Sigmoid colon (tissue), 7 donors: ENCODE results near the gene MECP2. TPM values are rescaled to one million over a fixed set of nuclear protein-coding genes. Genes with fewer than 3 reads are reported as not detected.
"Not testable (repeated sequence)": the region's sequence is repeated elsewhere in the genome, so short reads cannot be mapped to it uniquely, and the experiment has no call there.

Source experiments
- DNase-seq: peaks from one replicate; pipeline ENCODE4 v3.0.0-alpha.2; 2019
- H3K27ac ChIP-seq, 4 donors: fragments of 200-600 bp; sonication (generic); one replicate each; pipeline ENCODE4 v1.5.1; 2016 to 2019; ENCODE audit warnings: mild to moderate bottlenecking in 1 of 4
- H3K27me3 ChIP-seq, 3 donors: fragments of 200-600 bp; sonication (generic); one replicate each; pipeline ENCODE4 v1.5.1; 2019; ENCODE audit warnings: mild to moderate bottlenecking in 1 of 3
- H3K36me3 ChIP-seq, 4 donors: fragments of 200-600 bp; sonication (generic); one replicate each; pipeline ENCODE4 v1.5.1; 2016 to 2019
- H3K4me1 ChIP-seq, 4 donors: fragments of 200-600 bp; sonication (generic); one replicate each; pipeline ENCODE4 v1.5.1; 2017 to 2019
- H3K4me3 ChIP-seq, 4 donors: fragments of 200-600 bp; sonication (generic); one replicate each; pipeline ENCODE4 v1.5.1; 2017 to 2019; ENCODE audit warnings: mild to moderate bottlenecking in 2 of 4, moderate library complexity in 1 of 4
- H3K9me3 ChIP-seq, 4 donors: fragments of 200-600 bp in 3 of 4; sonication (generic) in 3 of 4; one replicate each; pipeline versions ENCODE4 v1.5.1 to v1.6.1; 2013 to 2019
- CTCF ChIP-seq, 4 experiments: fragments of 450-650 bp in 3 of 4; fragments of 200-600 bp in 1 of 4; IDR thresholded peaks; one replicate each; pipeline ENCODE4 v1.5.1; 2016 to 2019; ENCODE audit warnings: antibody characterized with exemption in 4 of 4, mild to moderate bottlenecking in 3 of 4, moderate library complexity in 2 of 4
- EP300 ChIP-seq, 4 donors: sonication (generic); formaldehyde crosslinking; IDR thresholded peaks; one replicate each; pipeline ENCODE4 v1.6.1; 2017; ENCODE audit warnings: antibody characterized with exemption in 4 of 4
- POLR2A ChIP-seq, 2 donors: fragments of 450-650 bp; IDR thresholded peaks; one replicate each; pipeline ENCODE4 v1.6.1; 2016; ENCODE audit warnings: antibody characterized with exemption in 2 of 2, mild to moderate bottlenecking in 2 of 2, moderate library complexity in 2 of 2
- POLR2AphosphoS5 ChIP-seq, 4 donors: sonication (generic); formaldehyde crosslinking; IDR thresholded peaks; one replicate each; pipeline ENCODE4 v1.6.1; 2017; ENCODE audit warnings: antibody characterized with exemption in 4 of 4
- WGBS, 2 donors: extraction: QIAGEN DNeasy Blood & Tissue Kit; methylation state at CpG; one replicate each; pipeline ENCODE4 v1.1.7; 2013; 5-methylcytosine and 5-hydroxymethylcytosine counted together
- intact Hi-C: fragments of 100-400 bp; cut with DNase I; formaldehyde crosslinking; loops from one replicate; pipeline ENCODE4 v1.15.1; 2023
- polyA plus RNA-seq, 3 donors: library from polyadenylated mRNA; stranded (reverse); fragments of 200-250 nt; gene quantifications; one replicate each; pipeline ENCODE4 v1.2.3, GENCODE V29; 2013
- total RNA-seq, 4 donors: library from RNA; depleted of rRNA; stranded (reverse); fragments of >200 nt; gene quantifications; one replicate each; pipeline ENCODE4 v1.1.0, GENCODE V29; 2016
- donor health status: healthy with polysubstance abuse.
- donor health status: Bipolar disorder and iron deficiency.
- donor health status: healthy.

The MECP2 gene
- total and polyA plus RNA-seq, 7 donors = 14.4 to 57.9 (median 43.9) TPM

DNA sequence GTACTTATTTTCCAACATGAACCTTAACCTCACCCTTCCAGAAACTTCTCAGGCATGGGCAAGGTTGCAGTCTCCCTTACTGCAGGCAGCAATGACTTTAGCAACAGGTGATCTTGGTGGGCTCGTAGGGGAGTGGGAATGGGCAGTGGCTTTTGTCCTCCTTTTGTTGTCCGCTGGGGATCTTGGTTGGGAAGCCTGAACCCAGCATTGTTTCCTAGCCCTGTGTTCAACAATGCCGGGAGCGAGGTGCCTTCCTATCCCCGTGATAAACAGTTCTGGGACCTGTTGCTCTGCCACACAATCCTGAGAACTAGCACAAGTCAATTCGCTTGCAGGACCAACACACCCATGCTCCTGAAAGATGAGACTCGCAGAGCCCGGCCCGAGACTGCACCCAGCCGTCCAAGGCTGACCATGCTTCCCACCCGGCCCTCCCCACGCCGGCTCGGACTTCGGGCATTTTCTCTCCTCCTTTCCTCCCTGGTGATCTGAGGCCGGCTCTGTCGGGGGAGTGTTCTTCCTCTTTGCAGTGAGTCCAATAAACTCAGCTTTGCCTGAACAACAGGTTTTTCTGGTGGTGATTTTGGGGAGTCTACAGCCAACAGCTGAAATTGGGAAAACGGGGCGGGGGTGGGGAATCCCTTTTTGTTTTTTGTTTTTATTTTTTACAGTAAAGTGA lies 98.0 kb downstream of the MECP2 start:
- H3K27ac ChIP-seq = no peak overlapping the region
- no peaks in the 10 kb centered on the region for H3K27me3 ChIP-seq
- H3K4me3 ChIP-seq = no peak overlapping the region
- 20 to 55% methylated on average over 19 of the region's 19 CpGs for WGBS, 2 donors
- intact Hi-C loops = no loop called here
- H3K4me1 ChIP-seq = peaks cover 0 to 4% (median 0%) of the 10 kb centered on the region in 4 donors
- TF ChIP-seq POLR2AphosphoS5 (IDR thresholded peaks at IDR 0.05) = no peak
- no peak for TF ChIP-seq EP300 (IDR thresholded peaks at IDR 0.05)
- no peak for TF ChIP-seq POLR2A (IDR thresholded peaks at IDR 0.05)
- TF ChIP-seq CTCF (IDR thresholded peaks at IDR 0.05) = no peak
- no peak for DNase-seq
- no peaks in the 10 kb centered on the region for H3K9me3 ChIP-seq
- no peaks in the 10 kb centered on the region for H3K36me3 ChIP-seq

DNA sequence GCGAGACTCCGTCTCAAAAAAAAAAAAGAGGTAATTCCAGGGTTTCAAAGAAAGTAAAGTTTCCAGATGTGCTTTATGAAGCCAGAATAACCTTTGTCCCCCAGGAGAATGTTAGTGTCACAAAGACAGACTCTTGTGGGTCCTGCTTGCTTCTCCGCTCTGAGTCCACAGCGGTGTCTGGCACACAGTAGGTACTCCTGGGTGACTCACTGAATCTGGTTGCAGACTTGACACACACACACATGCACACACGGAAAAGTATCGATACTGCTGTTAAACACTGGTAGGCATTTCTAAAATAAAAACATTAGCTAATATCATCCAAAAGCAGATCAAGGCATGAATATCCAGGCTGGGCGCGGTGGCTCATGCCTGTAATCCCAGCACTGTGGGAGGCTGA lies 102.0 kb downstream of the MECP2 start:
- Histone ChIP-seq H3K4me1 (no peaks in the 10 kb centered on the region), H3K27me3 (no peaks in the 10 kb centered on the region), H3K36me3 (no peaks in the 10 kb centered on the region), H3K4me3 (no peak overlapping the region), H3K9me3 (no peaks in the 10 kb centered on the region), H3K27ac (no peak overlapping the region)
- 96% methylated on average over 8 of the region's 8 CpGs for WGBS, 2 donors
- TF ChIP-seq CTCF (IDR thresholded peaks at IDR 0.05) (no peak), EP300 (IDR thresholded peaks at IDR 0.05) (no peak), POLR2A (IDR thresholded peaks at IDR 0.05) (no peak), POLR2AphosphoS5 (IDR thresholded peaks at IDR 0.05) (no peak)
- intact Hi-C loops = no loop called here
- DNase-seq = no peak

DNA sequence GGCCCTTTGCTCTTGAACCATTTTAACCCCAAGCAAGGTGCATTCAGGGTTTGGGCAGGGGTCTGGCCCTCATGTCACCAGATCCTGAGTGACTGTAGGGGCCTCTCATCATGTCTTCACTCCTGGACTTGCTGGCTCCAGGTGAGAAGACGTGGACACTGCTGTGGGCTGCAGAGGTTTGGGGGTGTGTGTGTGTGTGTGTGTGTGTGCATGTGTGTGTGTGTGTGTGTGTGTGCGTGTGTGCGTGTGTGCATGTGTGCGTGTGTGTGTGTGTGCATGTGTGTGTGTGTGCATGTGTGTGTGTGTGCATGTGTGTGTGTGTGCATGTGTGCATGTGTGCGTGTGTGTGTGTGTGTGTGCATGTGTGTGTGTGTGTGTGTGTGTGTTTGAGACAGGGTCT lies 103.1 kb downstream of the MECP2 start:
- intact Hi-C loops = not testable (repeated sequence)
- WGBS, 2 donors = 77 to 96% methylated on average over 5 of the region's 5 CpGs

DNA sequence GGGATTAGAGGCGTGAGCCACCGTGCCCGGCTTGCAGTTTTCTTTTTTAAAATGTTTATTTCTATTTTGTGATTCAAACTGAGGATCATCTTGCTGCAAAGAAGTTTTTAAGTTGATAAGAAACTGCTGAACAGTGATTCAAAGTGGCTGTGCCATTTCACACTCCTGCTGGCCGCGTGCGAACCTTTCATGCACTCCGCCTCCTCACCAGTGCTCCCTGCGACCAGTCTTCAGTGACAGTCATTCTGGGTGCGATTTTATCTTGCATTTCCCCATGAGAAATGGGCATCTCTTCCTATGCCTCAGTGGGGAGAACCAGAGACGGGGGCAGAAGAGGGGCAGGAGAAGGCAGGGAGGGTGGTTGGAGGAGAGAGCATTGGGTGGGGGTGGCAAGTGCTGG lies 103.5 kb downstream of the MECP2 start:
- no peak overlapping the region for H3K4me3 ChIP-seq
- H3K27ac ChIP-seq = no peak overlapping the region
- WGBS, 2 donors = 90% methylated on average over 10 of the region's 10 CpGs
- H3K36me3 ChIP-seq = no peaks in the 10 kb centered on the region
- H3K9me3 ChIP-seq = no peaks in the 10 kb centered on the region
- intact Hi-C loops = no loop called here
- DNase-seq = no peak
- TF ChIP-seq EP300 (IDR thresholded peaks at IDR 0.05) = no peak
- TF ChIP-seq CTCF (IDR thresholded peaks at IDR 0.05) = no peak
- no peak for TF ChIP-seq POLR2A (IDR thresholded peaks at IDR 0.05)
- TF ChIP-seq POLR2AphosphoS5 (IDR thresholded peaks at IDR 0.05) = no peak
- no peaks in the 10 kb centered on the region for H3K4me1 ChIP-seq
- H3K27me3 ChIP-seq = no peaks in the 10 kb centered on the region

More for the DNA sequence above, 103.1 kb downstream of the MECP2 start:
- H3K36me3 ChIP-seq, H3K27ac ChIP-seq, H3K4me1 ChIP-seq, H3K27me3 ChIP-seq, H3K4me3 ChIP-seq, H3K9me3 ChIP-seq, DNase-seq: not testable (repeated sequence)

DNA sequence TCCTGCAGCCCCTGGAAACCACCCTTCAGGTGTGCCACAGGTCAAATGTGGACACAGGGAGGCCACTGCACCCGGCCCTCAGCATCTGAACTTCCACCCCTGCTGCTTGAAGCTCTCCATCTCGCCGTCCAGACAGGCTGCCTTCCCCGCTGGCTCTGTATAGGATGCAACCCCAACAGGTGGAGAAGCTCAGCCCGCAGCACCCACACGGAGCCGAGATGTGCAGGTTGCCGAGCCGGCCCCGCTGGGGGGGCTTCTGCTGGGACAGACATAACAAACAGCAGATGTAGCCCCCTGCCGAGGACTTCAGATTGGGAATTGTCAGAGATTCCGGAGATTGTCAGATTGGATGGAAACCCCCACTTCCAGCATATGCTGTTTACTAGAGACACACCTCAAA lies 104.4 kb downstream of the MECP2 start:
- Histone ChIP-seq H3K36me3 (no peaks in the 10 kb centered on the region), H3K27me3 (no peaks in the 10 kb centered on the region), H3K9me3 (no peaks in the 10 kb centered on the region), H3K4me1 (no peaks in the 10 kb centered on the region), H3K27ac (no peak overlapping the region), H3K4me3 (no peak overlapping the region)
- intact Hi-C loops = no loop called here
- no peak for DNase-seq
- 82 to 91% methylated on average over 12 of the region's 12 CpGs for WGBS, 2 donors
- TF ChIP-seq CTCF (IDR thresholded peaks at IDR 0.05) (no peak), EP300 (IDR thresholded peaks at IDR 0.05) (no peak), POLR2A (IDR thresholded peaks at IDR 0.05) (no peak), POLR2AphosphoS5 (IDR thresholded peaks at IDR 0.05) (no peak)
